Ascending aorta (tissue), 2 donors: ENCODE measurements around the gene ABCG2. TPM values are rescaled to one million over a fixed set of nuclear protein-coding genes. Genes with fewer than 3 reads are reported as not detected.
"Not testable (repeated sequence)": the region's sequence is repeated elsewhere in the genome, so short reads cannot be mapped to it uniquely, and the experiment has no call there.

Experiments used
- DNase-seq, 2 donors: peaks; one replicate each; pipeline ENCODE4 v3.0.0-alpha.2; 2019; ENCODE audit warnings: low spot score in 2 of 2
- H3K27ac ChIP-seq, 2 donors: fragments of 200-600 bp; sonication (generic); one replicate each; pipeline ENCODE4 v1.5.1; 2016 to 2017; ENCODE audit warnings: mild to moderate bottlenecking in 1 of 2
- H3K27me3 ChIP-seq: fragments of 200-600 bp; sonication (generic); one replicate; pipeline ENCODE4 v1.5.1; 2017
- H3K36me3 ChIP-seq, 2 donors: fragments of 200-600 bp; sonication (generic); one replicate each; pipeline ENCODE4 v1.5.1; 2016
- H3K4me1 ChIP-seq, 2 donors: fragments of 200-600 bp; sonication (generic); one replicate each; pipeline ENCODE4 v1.5.1; 2016 to 2017; ENCODE audit warnings: mild to moderate bottlenecking in 1 of 2
- H3K4me3 ChIP-seq, 2 donors: fragments of 200-600 bp; sonication (generic); one replicate each; pipeline ENCODE4 v1.5.1; 2016 to 2017; ENCODE audit warnings: mild to moderate bottlenecking in 1 of 2
- H3K9me3 ChIP-seq, 2 donors: fragments of 200-600 bp; sonication (generic); one replicate each; pipeline ENCODE4 v1.5.1; 2016
- CTCF ChIP-seq, 3 experiments: fragments of 200-600 bp in 2 of 3; fragments of 450-650 bp in 1 of 3; sonication (generic) in 2 of 3; IDR thresholded peaks; one replicate each; pipeline ENCODE4 v1.5.1; 2016 to 2019; ENCODE audit warnings: antibody characterized with exemption in 3 of 3, mild to moderate bottlenecking in 1 of 3, moderate library complexity in 1 of 3
- intact Hi-C: fragments of 100-400 bp; cut with DNase I; formaldehyde crosslinking; loops from one replicate; pipeline ENCODE4 v1.15.1; 2023
- total RNA-seq: library from RNA; depleted of rRNA; stranded (reverse); fragments of >200 nt; gene quantifications from one replicate; pipeline ENCODE4 v1.1.0, GENCODE V29; 2016

ABCG2 gene
- total RNA-seq, 1 donor from 2014 or later, result 6.1 TPM

GRCh38 chr4:88134111-88134510 is 24.3 kb downstream of the ABCG2 start:
- no peak for TF ChIP-seq CTCF (IDR thresholded peaks at IDR 0.05)
- intact Hi-C loops, result no loop called here
- Histone ChIP-seq H3K27me3 (no peaks in the 10 kb centered on the region), H3K27ac (no peak overlapping the region), H3K9me3 (no peaks in the 10 kb centered on the region), H3K4me3 (no peak overlapping the region), H3K4me1 (no peaks in the 10 kb centered on the region), H3K36me3 (no peaks in the 10 kb centered on the region)
- no peak for DNase-seq

GRCh38 chr4:88130544-88131305 is 27.7 kb downstream of the ABCG2 start:
- no peak for DNase-seq
- no peak for TF ChIP-seq CTCF (IDR thresholded peaks at IDR 0.05)
- H3K4me1 ChIP-seq, result no peaks in the 10 kb centered on the region
- no peaks in the 10 kb centered on the region for H3K9me3 ChIP-seq
- no peaks in the 10 kb centered on the region for H3K36me3 ChIP-seq
- H3K4me3 ChIP-seq, result no peak overlapping the region
- intact Hi-C loops, result no loop called here
- no peaks in the 10 kb centered on the region for H3K27me3 ChIP-seq
- H3K27ac ChIP-seq, result no peak overlapping the region

GRCh38 chr4:88130003-88130402 is 28.4 kb downstream of the ABCG2 start:
- Histone ChIP-seq H3K4me3 (no peak overlapping the region), H3K9me3 (no peaks in the 10 kb centered on the region), H3K4me1 (no peaks in the 10 kb centered on the region), H3K36me3 (no peaks in the 10 kb centered on the region), H3K27ac (no peak overlapping the region), H3K27me3 (no peaks in the 10 kb centered on the region)
- no peak for DNase-seq
- intact Hi-C loops, result no loop called here
- TF ChIP-seq CTCF (IDR thresholded peaks at IDR 0.05), result no peak

GRCh38 chr4:88122260-88122659 is 36.2 kb downstream of the ABCG2 start:
- H3K27ac ChIP-seq, DNase-seq, H3K4me3 ChIP-seq, H3K4me1 ChIP-seq, H3K27me3 ChIP-seq, H3K36me3 ChIP-seq, intact Hi-C loops: not testable (repeated sequence)
- H3K9me3 ChIP-seq, result peaks cover 0 to 14% of the 10 kb centered on the region in 2 donors

GRCh38 chr4:88119943-88120342 is 38.5 kb downstream of the ABCG2 start:
- H3K27me3 ChIP-seq, result no peaks in the 10 kb centered on the region
- TF ChIP-seq CTCF (IDR thresholded peaks at IDR 0.05), result no peak
- H3K36me3 ChIP-seq, result no peaks in the 10 kb centered on the region
- no peaks in the 10 kb centered on the region for H3K4me1 ChIP-seq
- H3K4me3 ChIP-seq, result no peak overlapping the region
- intact Hi-C loops, result no loop called here
- peaks cover 0 to 14% of the 10 kb centered on the region in 2 donors for H3K9me3 ChIP-seq
- H3K27ac ChIP-seq, result no peak overlapping the region
- DNase-seq, result no peak

GRCh38 chr4:88115587-88115986 is 42.9 kb downstream of the ABCG2 start:
- no peak for DNase-seq
- H3K27ac ChIP-seq, result no peak overlapping the region
- no peak for TF ChIP-seq CTCF (IDR thresholded peaks at IDR 0.05)
- H3K4me3 ChIP-seq, result no peak overlapping the region
- H3K27me3 ChIP-seq, result no peaks in the 10 kb centered on the region
- no peaks in the 10 kb centered on the region for H3K4me1 ChIP-seq
- H3K9me3 ChIP-seq, result peaks cover 0 to 14% of the 10 kb centered on the region in 2 donors
- H3K36me3 ChIP-seq, result no peaks in the 10 kb centered on the region
- intact Hi-C loops, result no loop called here
